GM18517 (cell line): ENCODE measurements around the gene DDIT4.
A peak's percentile ranks its signal among the peaks of the same experiment; 100 is the strongest.
"Not testable (repeated sequence)": the region's sequence is repeated elsewhere in the genome, so short reads cannot be mapped to it uniquely, and the experiment has no call there.

ENCODE experiments used
- ATAC-seq: cut with Tn5 transposase; IDR thresholded peaks from one replicate; pipeline ENCODE4 v1.9.1; 2021; ENCODE audit warnings: mild to moderate bottlenecking, moderate library complexity; ENCODE audit not compliant: unreplicated experiment

Gene DDIT4

GRCh38 chr10:72265990-72266865, 7.5 kb upstream of the DDIT4 start:
- no peak for ATAC-seq

GRCh38 chr10:72267381-72267780, 6.3 kb upstream of the DDIT4 start:
- no peak for ATAC-seq

GRCh38 chr10:72267819-72268399, 5.8 kb upstream of the DDIT4 start:
- no peak for ATAC-seq

- ATAC-seq, result not testable (repeated sequence)
These were observed 5.1 kb upstream of the DDIT4 start for GRCh38 chr10:72268475-72269200.

- no peak for ATAC-seq
These were observed 3.0 kb upstream of the DDIT4 start for GRCh38 chr10:72270607-72271281.

GRCh38 chr10:72272689-72273409, 875 bp upstream of the DDIT4 start:
- ATAC-seq, result peak; percentile 26

GRCh38 chr10:72274213-72274729, 547 bp downstream of the DDIT4 start:
- no peak for ATAC-seq

GRCh38 chr10:72274730-72275350, 1.1 kb downstream of the DDIT4 start:
- ATAC-seq, result no peak

- ATAC-seq, result no peak
These were observed 1.8 kb downstream of the DDIT4 start for GRCh38 chr10:72275351-72276012.

GRCh38 chr10:72276013-72276387, 2.3 kb downstream of the DDIT4 start:
- no peak for ATAC-seq

- no peak for ATAC-seq
These were observed 3.0 kb downstream of the DDIT4 start for GRCh38 chr10:72276421-72277339.

- no peak for ATAC-seq
These were observed 3.7 kb downstream of the DDIT4 start for GRCh38 chr10:72277340-72277995.

GRCh38 chr10:72277996-72278667, 4.4 kb downstream of the DDIT4 start:
- ATAC-seq, result no peak

- no peak for ATAC-seq
These were observed 5.1 kb downstream of the DDIT4 start for GRCh38 chr10:72278668-72279393.

- not testable (repeated sequence) for ATAC-seq
These were observed 5.9 kb downstream of the DDIT4 start for GRCh38 chr10:72279587-72279986.

- no peak for ATAC-seq
These were observed 9.4 kb downstream of the DDIT4 start for GRCh38 chr10:72283131-72283530.
